Glutamatergic neuron (in vitro differentiated cells): ENCODE measurements around the gene CDIPT. TPM values are rescaled to one million over a fixed set of nuclear protein-coding genes. Genes with fewer than 3 reads are reported as not detected.
"Not testable (repeated sequence)": the region's sequence is repeated elsewhere in the genome, so short reads cannot be mapped to it uniquely, and the experiment has no call there.

Source experiments
- DNase-seq: peaks from one replicate; pipeline ENCODE4 v3.0.0; 2022
- H3K27ac Mint-ChIP-seq: one replicate; pipeline ENCODE4 v1.8.0; 2020; ENCODE audit warnings: mild to moderate bottlenecking, mixed read lengths, inconsistent platforms; ENCODE audit not compliant: unreplicated experiment
- H3K27me3 Mint-ChIP-seq: one replicate; pipeline ENCODE4 v1.8.0; 2020; ENCODE audit warnings: mild to moderate bottlenecking, moderate library complexity, mixed read lengths, inconsistent platforms; ENCODE audit not compliant: unreplicated experiment
- H3K36me3 Mint-ChIP-seq: one replicate; pipeline ENCODE4 v1.8.0; 2020; ENCODE audit warnings: mild to moderate bottlenecking, mixed read lengths, inconsistent platforms; ENCODE audit not compliant: unreplicated experiment
- H3K4me1 Mint-ChIP-seq: one replicate; pipeline ENCODE4 v1.8.0; 2020; ENCODE audit warnings: mild to moderate bottlenecking, low read depth, mixed read lengths, inconsistent platforms; ENCODE audit not compliant: unreplicated experiment
- H3K4me3 Mint-ChIP-seq: one replicate; pipeline ENCODE4 v1.8.0; 2020; ENCODE audit warnings: mild to moderate bottlenecking, mixed read lengths, inconsistent platforms; ENCODE audit not compliant: unreplicated experiment
- H3K9me3 Mint-ChIP-seq: one replicate; pipeline ENCODE4 v1.8.0; 2020; ENCODE audit warnings: mild to moderate bottlenecking, moderate library complexity, mixed read lengths, inconsistent platforms; ENCODE audit not compliant: unreplicated experiment
- long read RNA-seq: library from polyadenylated mRNA; unstranded; transcript quantifications from one replicate; pipeline ENCODE4 v2.0.0, GENCODE V29; 2020; ENCODE audit not compliant: unreplicated experiment
- total RNA-seq: library from RNA; stranded (reverse); fragmentation: NEBNext Ultra II Directional; extraction: Animal tissue kit (Norgen Biotek cat#: 25700); gene quantifications from one replicate; pipeline ENCODE4 v1.2.1, GENCODE V29; 2021; ENCODE audit not compliant: unreplicated experiment
- TF ChIP-seq, protein P1 (sequence below): fragments of 200-600 bp; sonication (generic); IDR thresholded peaks from one replicate; pipeline ENCODE4 v1.5.0; 2021; ENCODE audit not compliant: partially characterized antibody, unreplicated experiment

The CDIPT gene
- 71.0 TPM for total RNA-seq
- long read RNA-seq, transcript CDIPT-206 (6 exons, 1,015 nt), result minor isoform, 7 of 74 reads
- long read RNA-seq, transcript CDIPT-201 (6 exons, 2,353 nt), result major isoform, 48 of 74 reads
- long read RNA-seq, partial matches to known transcripts, result 10 of 74 reads
- long read RNA-seq, other reads (novel, unspliced or antisense), result 4 of 74 reads

DNA sequence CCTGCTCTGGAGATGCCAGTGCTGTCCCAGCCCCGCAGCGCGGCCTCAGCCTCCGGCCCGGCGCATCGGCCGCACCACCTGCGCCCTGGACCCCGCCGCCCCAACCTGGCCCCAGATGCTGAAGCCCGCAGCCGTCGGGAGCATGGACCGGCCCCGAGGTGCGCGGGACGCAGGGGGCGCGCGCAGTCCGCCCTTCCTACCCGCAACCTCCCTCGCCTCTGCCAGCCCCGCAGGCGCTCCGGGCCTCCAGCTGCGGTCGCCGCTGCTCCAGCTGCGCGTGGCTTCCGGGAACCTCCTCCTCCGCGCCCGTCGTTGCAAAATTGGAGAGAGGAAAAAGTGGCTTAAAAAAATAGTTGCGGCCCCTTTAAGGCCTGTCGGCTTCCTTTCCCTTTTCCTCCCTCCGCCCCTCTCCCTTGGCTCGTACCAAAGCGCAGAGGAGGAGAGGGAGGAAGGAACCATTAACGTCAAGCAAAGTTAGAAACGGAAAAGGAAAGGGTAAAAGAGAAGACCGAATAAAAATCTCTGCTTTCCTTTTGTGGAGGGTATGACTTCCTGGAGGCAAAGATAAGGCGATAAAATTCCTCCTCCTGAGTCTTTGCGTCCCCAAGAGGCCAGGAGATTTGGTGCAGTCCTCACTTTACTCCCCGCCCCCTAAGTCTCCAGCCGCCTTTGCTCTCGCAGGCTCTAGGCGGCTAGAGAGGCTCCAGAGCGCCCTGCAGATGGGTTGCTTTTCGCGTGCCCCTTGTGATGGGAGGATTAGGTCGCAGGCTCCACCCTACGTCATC, at the start of gene CDIPT:
Gene CDIPT (minus strand): TSS at position 343 of the 785 bp plus-strand sequence. CDS start 369 bp downstream, outside the sequence.
- Mint-ChIP-seq H3K36me3 (peaks cover 3% of the 10 kb centered on the region), H3K9me3 (peaks cover 10% of the 10 kb centered on the region), H3K4me3 (peak within 1 kb of the TSS; percentile 96), H3K27ac (peak within 1 kb of the TSS; percentile 99), H3K4me1 (peaks cover 1% of the 10 kb centered on the region), H3K27me3 (peaks cover 9% of the 10 kb centered on the region)
- TF ChIP-seq, protein P1, sequence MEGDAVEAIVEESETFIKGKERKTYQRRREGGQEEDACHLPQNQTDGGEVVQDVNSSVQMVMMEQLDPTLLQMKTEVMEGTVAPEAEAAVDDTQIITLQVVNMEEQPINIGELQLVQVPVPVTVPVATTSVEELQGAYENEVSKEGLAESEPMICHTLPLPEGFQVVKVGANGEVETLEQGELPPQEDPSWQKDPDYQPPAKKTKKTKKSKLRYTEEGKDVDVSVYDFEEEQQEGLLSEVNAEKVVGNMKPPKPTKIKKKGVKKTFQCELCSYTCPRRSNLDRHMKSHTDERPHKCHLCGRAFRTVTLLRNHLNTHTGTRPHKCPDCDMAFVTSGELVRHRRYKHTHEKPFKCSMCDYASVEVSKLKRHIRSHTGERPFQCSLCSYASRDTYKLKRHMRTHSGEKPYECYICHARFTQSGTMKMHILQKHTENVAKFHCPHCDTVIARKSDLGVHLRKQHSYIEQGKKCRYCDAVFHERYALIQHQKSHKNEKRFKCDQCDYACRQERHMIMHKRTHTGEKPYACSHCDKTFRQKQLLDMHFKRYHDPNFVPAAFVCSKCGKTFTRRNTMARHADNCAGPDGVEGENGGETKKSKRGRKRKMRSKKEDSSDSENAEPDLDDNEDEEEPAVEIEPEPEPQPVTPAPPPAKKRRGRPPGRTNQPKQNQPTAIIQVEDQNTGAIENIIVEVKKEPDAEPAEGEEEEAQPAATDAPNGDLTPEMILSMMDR, result no peak
- peak; percentile 90 for DNase-seq

DNA sequence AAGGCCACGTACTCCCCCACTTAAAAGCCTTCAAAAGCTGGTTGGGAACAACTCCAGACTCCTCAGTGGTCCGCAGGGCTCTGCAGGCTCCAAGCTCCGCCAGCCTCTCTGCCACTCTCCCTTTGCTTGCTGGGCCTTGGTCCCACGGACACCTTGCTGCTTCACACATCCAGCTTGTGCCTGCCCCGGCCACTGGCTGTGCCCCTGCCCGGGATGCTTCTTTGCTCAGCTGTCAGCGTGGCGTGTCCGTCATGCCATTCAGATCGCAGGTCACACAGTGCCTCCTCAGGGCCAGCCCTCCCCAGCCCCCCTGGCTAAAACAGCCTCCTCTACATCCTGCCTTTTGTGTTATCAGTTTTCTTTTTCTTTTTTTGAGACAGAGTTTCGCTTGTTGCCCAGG, 49.1 kb upstream of the CDIPT start:
- Mint-ChIP-seq H3K4me1 (no peaks in the 10 kb centered on the region), H3K4me3 (peak overlapping the region; percentile 34), H3K9me3 (peaks cover 4% of the 10 kb centered on the region), H3K27ac (no peak overlapping the region), H3K36me3 (no peaks in the 10 kb centered on the region), H3K27me3 (peaks cover 12% of the 10 kb centered on the region)
- DNase-seq, result no peak
- TF ChIP-seq, protein P1, result no peak

- H3K36me3 Mint-ChIP-seq, result no peaks in the 10 kb centered on the region
- H3K27ac Mint-ChIP-seq, result no peak overlapping the region
- DNase-seq, result no peak
Measured at GRCh38 chr16:29911676-29912010, 48.6 kb upstream of the CDIPT start.

DNA sequence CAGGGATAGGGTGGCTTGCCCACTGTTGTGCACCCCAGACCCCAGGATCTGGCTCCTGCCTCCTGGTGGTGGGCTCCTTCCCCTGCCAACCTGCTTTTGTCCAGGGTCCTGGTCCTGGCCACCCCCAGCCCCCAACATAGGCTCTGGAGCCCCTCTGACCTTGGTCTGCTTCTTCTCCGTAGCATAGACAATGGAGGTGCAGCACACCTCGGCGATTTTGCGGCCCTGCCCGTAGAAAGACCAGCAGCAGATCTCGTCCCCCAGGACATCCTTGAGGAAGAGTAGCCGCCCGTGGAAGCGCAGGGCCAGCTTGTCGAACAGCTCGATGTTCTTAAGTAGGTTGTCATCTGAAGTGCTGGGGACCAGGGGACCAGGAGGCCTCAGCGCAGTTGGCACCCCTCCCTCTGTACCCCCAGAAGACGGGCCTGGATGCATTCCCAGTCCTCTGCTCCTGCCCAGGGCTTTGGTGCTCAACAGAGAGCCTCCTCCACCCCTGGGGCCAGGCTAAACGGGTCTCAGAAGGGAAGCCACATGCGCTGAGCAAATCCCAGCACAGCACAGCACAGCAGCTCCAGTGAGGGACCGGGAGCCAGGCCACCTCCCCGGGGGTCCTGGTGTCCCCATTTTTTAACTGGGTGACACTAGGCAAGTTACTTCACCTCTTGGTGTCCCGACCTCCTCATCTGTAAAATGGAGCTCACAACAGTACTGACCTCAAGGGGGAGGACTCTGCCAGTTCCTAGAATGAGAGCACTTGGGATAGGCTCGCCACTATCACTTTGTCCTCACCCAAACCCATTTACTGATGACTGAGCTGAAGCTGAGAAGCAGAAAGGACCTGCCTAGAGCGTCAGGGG, 48.0 kb upstream of the CDIPT start:
- Mint-ChIP-seq H3K4me1 (no peaks in the 10 kb centered on the region), H3K27ac (no peak overlapping the region), H3K36me3 (no peaks in the 10 kb centered on the region), H3K27me3 (peaks cover 14% of the 10 kb centered on the region), H3K4me3 (no peak overlapping the region), H3K9me3 (peaks cover 4% of the 10 kb centered on the region)
- TF ChIP-seq, protein P1, result no peak
- no peak for DNase-seq

More at GRCh38 chr16:29911676-29912010, 48.6 kb upstream of the CDIPT start:
- Mint-ChIP-seq H3K9me3 (peaks cover 4% of the 10 kb centered on the region), H3K4me3 (no peak overlapping the region), H3K27me3 (peaks cover 12% of the 10 kb centered on the region), H3K4me1 (no peaks in the 10 kb centered on the region)
- TF ChIP-seq, protein P1, result no peak

- H3K4me3 Mint-ChIP-seq, H3K4me1 Mint-ChIP-seq, H3K9me3 Mint-ChIP-seq, H3K36me3 Mint-ChIP-seq, H3K27ac Mint-ChIP-seq, DNase-seq: not testable (repeated sequence)
- peaks cover 14% of the 10 kb centered on the region for H3K27me3 Mint-ChIP-seq
Measured at GRCh38 chr16:29909851-29910250, 46.8 kb upstream of the CDIPT start.
